HEK293 (cell line): ENCODE results near the gene KIF13A.

Experiments
- CTCF ChIA-PET: fragments of 350-600 bp; formaldehyde crosslinking; extraction: SDS; loops from one replicate; lab custom pipeline; 2021; ENCODE audit warnings: antibody characterized with exemption; lab: Yijun Ruan, JAX
- POLR2A ChIA-PET: fragments of 300-600 bp; formaldehyde crosslinking; extraction: SDS; loops from one replicate; lab custom pipeline; 2020; ENCODE audit warnings: antibody characterized with exemption, inconsistent platforms; lab: Yijun Ruan, JAX
- H3K27ac ChIP-seq: fragments of 200-500 bp; sonication (Bioruptor generic); 2 replicates; pipeline ENCODE4 v1.5.1; 2014; ENCODE audit warnings: low read depth, low read length, control low read depth, inconsistent platforms; ENCODE audit errors: extremely low read depth
- H3K36me3 ChIP-seq, 2 experiments: fragments of 200-500 bp in 1 of 2; sonication (Bioruptor generic) in 1 of 2; 1 replicate in 1 of 2; 2 replicates in 1 of 2; pipeline ENCODE4 v1.5.1; 2014 to 2017; ENCODE audit warnings: inconsistent platforms in 2 of 2, low read length in 2 of 2; ENCODE audit not compliant: control insufficient read depth in 2 of 2, insufficient read depth in 1 of 2
- H3K4me1 ChIP-seq: fragments of 200-500 bp; sonication (Bioruptor generic); 2 replicates; pipeline ENCODE4 v1.5.1; 2014; ENCODE audit warnings: mild to moderate bottlenecking, low read length, inconsistent platforms; ENCODE audit not compliant: control insufficient read depth, insufficient read depth
- H3K4me3 ChIP-seq: 2 replicates; pipeline ENCODE4 v1.5.1; 2011; ENCODE audit warnings: low read depth, mild to moderate bottlenecking, control low read depth, low read length, moderate library complexity
- H3K9me3 ChIP-seq: fragments of 200-500 bp; sonication (Bioruptor generic); 2 replicates; pipeline ENCODE4 v1.5.1; 2014; ENCODE audit warnings: low read depth, low read length, inconsistent platforms; ENCODE audit not compliant: control insufficient read depth, insufficient read depth
- AEBP2 ChIP-seq: fragments of 450-650 bp; formaldehyde crosslinking; IDR thresholded peaks from 2 replicates; pipeline ENCODE4 v1.5.1; 2016; ENCODE audit warnings: missing biosample characterization, missing genetic modification characterization, borderline replicate concordance
- CTCF ChIP-seq: fragments of 450-650 bp; formaldehyde crosslinking; IDR thresholded peaks from 2 replicates; pipeline ENCODE4 v1.5.1; 2016; ENCODE audit warnings: missing biosample characterization, missing genetic modification characterization
- KLF1 ChIP-seq: fragments of 450-650 bp; formaldehyde crosslinking; IDR thresholded peaks from 2 replicates; pipeline ENCODE4 v1.5.1; 2016; ENCODE audit warnings: missing biosample characterization, missing genetic modification characterization
- PRDM6 ChIP-seq: fragments of 450-650 bp; formaldehyde crosslinking; IDR thresholded peaks from 2 replicates; pipeline ENCODE4 v1.5.1; 2017; ENCODE audit warnings: missing biosample characterization, missing genetic modification characterization
- TRIM28 ChIP-seq: IDR thresholded peaks from 2 replicates; pipeline ENCODE4 v1.6.1; 2011; ENCODE audit warnings: low read length, control low read depth, borderline replicate concordance
- ZBTB1 ChIP-seq: fragments of 450-650 bp; formaldehyde crosslinking; IDR thresholded peaks from 2 replicates; pipeline ENCODE4 v1.5.1; 2016; ENCODE audit warnings: missing biosample characterization, missing genetic modification characterization
- ZBTB49 ChIP-seq: fragments of 450-650 bp; formaldehyde crosslinking; IDR thresholded peaks from 2 replicates; pipeline ENCODE4 v1.5.1; 2016; ENCODE audit warnings: missing biosample characterization, missing genetic modification characterization, low read depth
- ZFHX2 ChIP-seq: fragments of 450-650 bp; formaldehyde crosslinking; conservative IDR thresholded peaks from 2 replicates; pipeline ENCODE4 v1.5.1; 2016; ENCODE audit warnings: missing biosample characterization, missing genetic modification characterization
- ZNF112 ChIP-seq: fragments of 450-650 bp; formaldehyde crosslinking; IDR thresholded peaks from 2 replicates; pipeline ENCODE4 v1.5.0; 2017; ENCODE audit warnings: missing biosample characterization, missing genetic modification characterization
- ZNF133 ChIP-seq: fragments of 450-650 bp; formaldehyde crosslinking; IDR thresholded peaks from 2 replicates; pipeline ENCODE4 v1.5.1; 2016; ENCODE audit warnings: missing biosample characterization, missing genetic modification characterization
- ZNF302 ChIP-seq: fragments of 450-650 bp; formaldehyde crosslinking; IDR thresholded peaks from 2 replicates; pipeline ENCODE4 v1.5.1; 2016; ENCODE audit warnings: missing biosample characterization, missing genetic modification characterization, low read depth
- ZNF510 ChIP-seq: fragments of 450-650 bp; formaldehyde crosslinking; IDR thresholded peaks from 2 replicates; pipeline ENCODE4 v1.5.1; 2018; ENCODE audit warnings: mild to moderate bottlenecking, missing genetic modification characterization, missing biosample characterization; ENCODE audit not compliant: insufficient replicate concordance
- ZNF518A ChIP-seq: fragments of 450-650 bp; formaldehyde crosslinking; conservative IDR thresholded peaks from 2 replicates; pipeline ENCODE4 v1.5.1; 2016; ENCODE audit warnings: low read depth, missing biosample characterization, missing genetic modification characterization
- ZNF549 ChIP-seq: fragments of 450-650 bp; IDR thresholded peaks from 2 replicates; pipeline ENCODE4 v1.5.1; 2018; ENCODE audit warnings: missing biosample characterization, missing genetic modification characterization, mild to moderate bottlenecking, inconsistent platforms, moderate library complexity
- ZNF571 ChIP-seq: fragments of 450-650 bp; formaldehyde crosslinking; IDR thresholded peaks from 2 replicates; pipeline ENCODE4 v1.5.0; 2017; ENCODE audit warnings: missing biosample characterization, missing genetic modification characterization
- ZNF623 ChIP-seq: fragments of 450-650 bp; formaldehyde crosslinking; IDR thresholded peaks from 2 replicates; pipeline ENCODE4 v1.5.1; 2016; ENCODE audit warnings: missing biosample characterization, missing genetic modification characterization
- ZNF792 ChIP-seq: fragments of 450-650 bp; formaldehyde crosslinking; IDR thresholded peaks from 2 replicates; pipeline ENCODE4 v1.5.1; 2016; ENCODE audit warnings: missing biosample characterization, missing genetic modification characterization

Gene KIF13A

GRCh38 chr6:17719323-17720041 lies 268.0 kb downstream of the KIF13A start (continued):
- TF ChIP-seq ZNF518A (tag by site-specific recombination) (peak; percentile 69), TRIM28 (no peak)

- CTCF ChIA-PET, result interaction anchor here (0.6 kb wide), 1 partner anchor 530 kb away, joined by 8 read pairs; no protein-coding TSS in a partner anchor
- Histone ChIP-seq H3K4me3 (no peak overlapping the region), H3K36me3 (no peaks in the 10 kb centered on the region), H3K9me3 (no peaks in the 10 kb centered on the region), H3K27ac (no peak overlapping the region), H3K4me1 (no peaks in the 10 kb centered on the region)
- POLR2A ChIA-PET, result interaction anchor here (0.6 to 2.5 kb wide), 2 partner anchors 10 to 1345 kb away, joined by 3 to 22 read pairs; partner anchors contain the start of gene NUP153
- TF ChIP-seq KLF1, result no peak
- TF ChIP-seq ZNF549 (tag by site-specific recombination), result no peak
- no peak for TF ChIP-seq ZBTB1 (tag by site-specific recombination)
- no peak for TF ChIP-seq CTCF (tag by site-specific recombination)
- no peak for TF ChIP-seq ZNF792 (tag by site-specific recombination)
- TF ChIP-seq ZNF518A (tag by site-specific recombination), result no peak
- no peak for TF ChIP-seq ZNF302 (tag by site-specific recombination)
- TF ChIP-seq AEBP2, result no peak
- TF ChIP-seq ZNF112 (tag by site-specific recombination), result no peak
- TF ChIP-seq ZNF510, result no peak
- TF ChIP-seq ZFHX2, result no peak
- no peak for TF ChIP-seq ZNF133 (tag by site-specific recombination)
- TF ChIP-seq ZNF571 (tag by site-specific recombination), result no peak
- no peak for TF ChIP-seq PRDM6
- no peak for TF ChIP-seq ZBTB49 (tag by site-specific recombination)
- no peak for TF ChIP-seq ZNF623 (tag by site-specific recombination)
Observed at GRCh38 chr6:17716221-17716620, 271.2 kb downstream of the KIF13A start.
